Calu3 (cell line): ENCODE results near the gene OR14J1. TPM values are rescaled to one million over a fixed set of nuclear protein-coding genes. Genes with fewer than 3 reads are reported as not detected.

Experiments
- Bru-seq: library from RNA; stranded (reverse); fragments of 400-500 nt; gene quantifications from one replicate; lab custom pipeline; 2021; lab: Mats Ljungman, UMichigan
- BruChase-seq, 2 experiments: library from RNA; stranded (reverse); fragments of 400-500 nt; gene quantifications; one replicate each; lab custom pipeline; 2021; lab: Mats Ljungman, UMichigan
- BruUV-seq: library from RNA; stranded (reverse); fragments of 400-500 nt; replicated peaks from 2 replicates; lab custom pipeline; 2021; lab: Mats Ljungman, UMichigan
- CTCF ChIA-PET: fragments of 300-600 bp; sonication (Branson Sonifier 250); formaldehyde crosslinking; loops from one replicate; lab custom pipeline; 2022; ENCODE audit warnings: antibody characterized with exemption; lab: Charles Lee
- DNase-seq: peaks from one replicate; pipeline ENCODE4 v3.0.0; 2022
- H3K27ac Mint-ChIP-seq: one replicate; pipeline ENCODE4 v1.8.0; 2022; ENCODE audit warnings: mixed read lengths; ENCODE audit not compliant: unreplicated experiment
- H3K27me3 Mint-ChIP-seq: one replicate; pipeline ENCODE4 v1.8.0; 2022; ENCODE audit warnings: mixed read lengths; ENCODE audit not compliant: unreplicated experiment
- H3K36me3 Mint-ChIP-seq: one replicate; pipeline ENCODE4 v1.8.0; 2022; ENCODE audit warnings: mild to moderate bottlenecking, moderate library complexity, mixed read lengths; ENCODE audit not compliant: insufficient read depth, unreplicated experiment
- H3K4me1 Mint-ChIP-seq: one replicate; pipeline ENCODE4 v1.8.0; 2022; ENCODE audit warnings: mild to moderate bottlenecking, low read depth, mixed read lengths; ENCODE audit not compliant: unreplicated experiment
- H3K4me3 Mint-ChIP-seq: one replicate; pipeline ENCODE4 v1.8.0; 2022; ENCODE audit warnings: mild to moderate bottlenecking, low read depth, moderate library complexity, mixed read lengths; ENCODE audit not compliant: unreplicated experiment
- H3K9me3 Mint-ChIP-seq: one replicate; pipeline ENCODE4 v1.8.0; 2022; ENCODE audit warnings: low read depth, mixed read lengths; ENCODE audit not compliant: unreplicated experiment
- CTCF ChIP-seq: fragments of 200-600 bp; IDR thresholded peaks from one replicate; pipeline ENCODE4 v1.8.0; 2022; ENCODE audit warnings: antibody characterized with exemption; ENCODE audit not compliant: unreplicated experiment
- intact Hi-C: fragments of 100-400 bp; cut with micrococcal nuclease; formaldehyde crosslinking; loops from one replicate; pipeline ENCODE4 v1.10.0; 2022; ENCODE audit not compliant: unreplicated experiment
- long read RNA-seq: library from polyadenylated mRNA; stranded (forward); transcript quantifications from one replicate; pipeline ENCODE4 v2.0.0, GENCODE V29; 2022
- total RNA-seq: library from RNA; stranded (reverse); gene quantifications from 2 replicates; pipeline ENCODE4 v1.2.3, GENCODE V29; 2022

The OR14J1 gene
- not detected in 2 replicates for total RNA-seq
- Bru-seq, nascent RNA: percentile 7 among the genes with signal in this experiment
- BruChase-seq, experiment 1, labeled RNA remaining after a 6-hour chase: percentile 14 among the genes with signal in this experiment
- BruChase-seq, experiment 2, labeled RNA remaining after a 2-hour chase: percentile 20 among the genes with signal in this experiment
- long read RNA-seq: 0 reads

DNA sequence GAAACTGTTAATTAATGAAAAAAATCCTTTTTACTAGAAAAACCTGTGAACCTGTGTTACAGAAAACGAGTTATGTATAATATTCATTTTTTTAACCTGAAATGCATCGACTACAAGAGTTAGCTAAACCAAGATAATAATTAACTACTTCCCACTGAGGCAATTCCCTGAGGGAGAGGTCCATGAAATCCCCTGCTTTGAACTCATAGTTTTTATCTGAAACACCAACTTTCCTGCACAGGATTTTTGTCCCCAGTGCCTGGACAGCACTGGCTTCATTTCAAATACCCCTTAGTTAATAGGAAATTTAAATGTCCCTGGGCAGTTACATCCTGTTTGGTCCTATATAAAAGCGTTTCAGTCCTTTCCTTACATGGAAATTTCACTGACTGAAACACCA, at the start of gene OR14J1:
TSS of gene OR14J1 (plus strand) at position 386 of the 400 bp plus-strand sequence. CDS start 4,989 bp downstream, outside the sequence.
- no TSS peak for BruUV-seq
- Mint-ChIP-seq H3K4me1 (no peaks in the 10 kb centered on the region), H3K27me3 (peaks cover 2% of the 10 kb centered on the region), H3K9me3 (no peaks in the 10 kb centered on the region), H3K4me3 (no peak within 1 kb of the TSS), H3K36me3 (no peaks in the 10 kb centered on the region), H3K27ac (no peak within 1 kb of the TSS)
- no peak for TF ChIP-seq CTCF
- CTCF ChIA-PET: interaction anchor here (0.7 kb wide), 1 partner anchor 7 kb away, joined by 6 read pairs; no protein-coding TSS in a partner anchor
- DNase-seq: no peak
- intact Hi-C loops: no loop called here

- no peak for DNase-seq
- H3K4me1 Mint-ChIP-seq: no peaks in the 10 kb centered on the region
- no peaks in the 10 kb centered on the region for H3K36me3 Mint-ChIP-seq
- no peak for TF ChIP-seq CTCF
- no peak overlapping the region for H3K27ac Mint-ChIP-seq
- no peak overlapping the region for H3K4me3 Mint-ChIP-seq
- H3K27me3 Mint-ChIP-seq: peaks cover 53% of the 10 kb centered on the region
- intact Hi-C loops: no loop called here
- peaks cover 26% of the 10 kb centered on the region for H3K9me3 Mint-ChIP-seq
- CTCF ChIA-PET: no interaction called here
- no TSS peak for BruUV-seq
Measured at GRCh38 chr6:29251736-29252135, 49.8 kb upstream of the OR14J1 start.

- Mint-ChIP-seq H3K9me3 (peaks cover 12% of the 10 kb centered on the region), H3K36me3 (no peaks in the 10 kb centered on the region), H3K27ac (no peak overlapping the region), H3K4me3 (no peak overlapping the region), H3K27me3 (peaks cover 15% of the 10 kb centered on the region), H3K4me1 (no peaks in the 10 kb centered on the region)
- DNase-seq: no peak
- intact Hi-C loops: no loop called here
- TF ChIP-seq CTCF: no peak
- BruUV-seq: no TSS peak
- CTCF ChIA-PET: no interaction called here
Measured at GRCh38 chr6:29255530-29255929, 46.0 kb upstream of the OR14J1 start.

GRCh38 chr6:29259721-29260120, 41.8 kb upstream of the OR14J1 start:
- Mint-ChIP-seq H3K4me3 (no peak overlapping the region), H3K27ac (no peak overlapping the region), H3K4me1 (no peaks in the 10 kb centered on the region), H3K27me3 (no peaks in the 10 kb centered on the region), H3K9me3 (peaks cover 10% of the 10 kb centered on the region), H3K36me3 (no peaks in the 10 kb centered on the region)
- no TSS peak for BruUV-seq
- no peak for TF ChIP-seq CTCF
- DNase-seq: no peak
- CTCF ChIA-PET: no interaction called here
- intact Hi-C loops: no loop called here
